Naive thymus-derived CD8-positive, alpha-beta T cell (primary cell): ENCODE data around the gene TTC7B. TPM values are rescaled to one million over a fixed set of nuclear protein-coding genes. Genes with fewer than 3 reads are reported as not detected.

Experiments
- ATAC-seq, 2 donors: fragments of 150-1000 bp; cut with Tn5 transposase in 1 of 2; sonication (Bioruptor Pico), chemical (Tn5 transposase) in 1 of 2; 1 replicate in 1 of 2; 2 replicates in 1 of 2; pipeline ENCODE4 v1.10.0; 2021; ENCODE audit warnings: mild to moderate bottlenecking in 2 of 2, moderate library complexity in 2 of 2
- POLR2A ChIA-PET: fragments of 350-600 bp; sonication (Branson Sonifier 250); formaldehyde crosslinking; loops from one replicate; lab custom pipeline; 2021; ENCODE audit warnings: antibody characterized with exemption; lab: Charles Lee
- DNase-seq, 10 donors: peaks; one replicate each; pipeline versions ENCODE4 v3.0.0 to v3.0.0-alpha.2; 2020 to 2022
- H3K27ac Mint-ChIP-seq, 10 donors: one replicate each; pipeline ENCODE4 v1.8.0; 2020 to 2022; ENCODE audit warnings: mild to moderate bottlenecking in 10 of 10, mixed read lengths in 10 of 10, moderate library complexity in 4 of 10, inconsistent platforms in 1 of 10
- H3K27me3 Mint-ChIP-seq, 5 donors: one replicate each; pipeline ENCODE4 v1.8.0; 2021 to 2022; ENCODE audit warnings: mixed read lengths in 5 of 5
- H3K36me3 Mint-ChIP-seq, 3 donors: one replicate each; pipeline ENCODE4 v1.8.0; 2020 to 2022; ENCODE audit warnings: mixed read lengths in 3 of 3, mild to moderate bottlenecking in 2 of 3, inconsistent platforms in 1 of 3
- H3K4me1 Mint-ChIP-seq, 4 donors: one replicate each; pipeline ENCODE4 v1.8.0; 2021 to 2022; ENCODE audit warnings: mixed read lengths in 4 of 4
- H3K4me3 Mint-ChIP-seq, 10 donors: one replicate each; pipeline ENCODE4 v1.8.0; 2020 to 2022; ENCODE audit warnings: mild to moderate bottlenecking in 10 of 10, mixed read lengths in 10 of 10, moderate library complexity in 6 of 10, inconsistent platforms in 1 of 10
- H3K9me3 Mint-ChIP-seq, 9 donors: one replicate each; pipeline ENCODE4 v1.8.0; 2020 to 2022; ENCODE audit warnings: mixed read lengths in 9 of 9, mild to moderate bottlenecking in 3 of 9, inconsistent platforms in 1 of 9, moderate library complexity in 1 of 9
- polyA plus RNA-seq, 3 donors: library from polyadenylated mRNA; unstranded; fragments of 300-500 nt; fragmentation: Illumina TruSeq; gene quantifications; one replicate each; pipeline ENCODE4 v1.2.3, GENCODE V29; 2021
- total RNA-seq, 8 experiments: library from RNA in 2 of 8; stranded (reverse) in 2 of 8; gene quantifications; one replicate each; pipeline ENCODE4 v1.2.3 and lab custom pipeline; 2021 to 2026

The TTC7B gene
- total and polyA plus RNA-seq, 5 experiments from 2014 or later = 0.01 to 0.81 (median 0.41) TPM

GRCh38 chr14:90517076-90517841 is 299.0 kb downstream of the TTC7B start:
- no peaks in the 10 kb centered on the region for H3K36me3 Mint-ChIP-seq
- no peaks in the 10 kb centered on the region for H3K9me3 Mint-ChIP-seq
- ATAC-seq (no peak), DNase-seq (no peak)
- H3K27ac Mint-ChIP-seq = peak overlapping the region in 1 of 10 donors; percentile 60
- peak overlapping the region in 1 of 10 donors; percentile 17 for H3K4me3 Mint-ChIP-seq
- peaks cover 0 to 4% (median 0%) of the 10 kb centered on the region in 4 donors for H3K4me1 Mint-ChIP-seq
- peaks cover 0 to 2% (median 0%) of the 10 kb centered on the region in 5 donors for H3K27me3 Mint-ChIP-seq
- POLR2A ChIA-PET = no interaction called here

GRCh38 chr14:90514566-90514965 is 301.7 kb downstream of the TTC7B start:
- H3K9me3 Mint-ChIP-seq = no peaks in the 10 kb centered on the region
- peaks cover 0 to 4% (median under 1%) of the 10 kb centered on the region in 4 donors for H3K4me1 Mint-ChIP-seq
- H3K36me3 Mint-ChIP-seq = no peaks in the 10 kb centered on the region
- ATAC-seq = no peak
- peaks cover 0 to 18% (median 4%) of the 10 kb centered on the region in 5 donors for H3K27me3 Mint-ChIP-seq
- no peak overlapping the region for H3K4me3 Mint-ChIP-seq
- H3K27ac Mint-ChIP-seq = no peak overlapping the region
- DNase-seq = no peak
- POLR2A ChIA-PET = no interaction called here

GRCh38 chr14:90514015-90514398 is 302.2 kb downstream of the TTC7B start:
- H3K9me3 Mint-ChIP-seq = no peaks in the 10 kb centered on the region
- DNase-seq (peak in 1 of 10 donors; percentile 43), ATAC-seq (no peak)
- peaks cover 0 to 23% (median 9%) of the 10 kb centered on the region in 5 donors for H3K27me3 Mint-ChIP-seq
- no peak overlapping the region for H3K4me3 Mint-ChIP-seq
- no peak overlapping the region for H3K27ac Mint-ChIP-seq
- no peaks in the 10 kb centered on the region for H3K36me3 Mint-ChIP-seq
- POLR2A ChIA-PET = no interaction called here
- peaks cover 0 to 6% (median 4%) of the 10 kb centered on the region in 4 donors for H3K4me1 Mint-ChIP-seq

DNA sequence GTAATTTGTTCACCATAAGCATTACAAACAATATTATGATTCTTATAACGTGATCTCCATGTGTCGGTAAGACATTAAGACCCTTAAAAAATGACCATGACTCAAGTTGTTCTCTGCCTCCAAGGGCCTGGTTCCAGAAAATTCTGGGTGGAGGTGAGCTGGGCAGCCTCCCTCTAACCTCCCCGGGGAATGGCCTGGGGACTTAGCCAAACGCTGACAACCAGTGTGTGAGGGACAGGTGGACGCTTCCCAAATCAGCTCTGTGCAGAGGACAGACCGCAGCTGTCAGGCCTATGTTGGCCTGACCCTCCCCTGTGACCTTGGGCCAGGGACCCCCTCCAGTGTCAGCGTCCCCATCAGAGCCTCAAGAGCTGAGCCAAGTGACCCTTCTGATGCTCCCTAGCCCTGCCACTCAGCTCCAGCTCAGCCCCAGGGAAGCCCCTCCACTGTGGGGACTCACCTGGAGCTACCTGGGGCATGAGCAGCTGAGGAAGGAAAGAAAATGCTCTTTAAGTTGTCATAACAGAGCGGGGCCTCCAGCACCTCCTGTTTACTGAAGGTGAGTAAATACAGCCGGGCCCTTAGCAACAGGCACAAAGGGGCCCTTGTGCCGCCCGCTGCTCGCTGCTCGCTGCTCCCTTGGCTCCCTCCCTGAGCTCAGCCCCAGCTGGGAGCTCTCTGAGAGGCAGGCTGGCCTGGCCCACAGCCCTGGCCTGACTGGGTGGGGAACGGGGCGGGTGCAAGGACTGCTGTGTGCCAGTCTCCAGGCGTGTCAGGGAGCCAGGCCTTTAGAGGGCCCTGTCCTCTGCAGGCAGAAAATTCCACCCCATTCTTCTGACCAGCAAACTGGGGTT is 302.8 kb downstream of the TTC7B start:
- Mint-ChIP-seq H3K27ac (no peak overlapping the region), H3K36me3 (no peaks in the 10 kb centered on the region), H3K4me1 (peaks cover 0 to 12% (median 5%) of the 10 kb centered on the region in 4 donors), H3K9me3 (no peaks in the 10 kb centered on the region), H3K27me3 (peaks cover 0 to 29% (median 16%) of the 10 kb centered on the region in 5 donors), H3K4me3 (no peak overlapping the region)
- ATAC-seq = no peak
- POLR2A ChIA-PET = no interaction called here
- DNase-seq = peak in 1 of 10 donors; percentile 45

GRCh38 chr14:90512329-90512991 is 303.8 kb downstream of the TTC7B start:
- ATAC-seq (no peak), DNase-seq (no peak)
- POLR2A ChIA-PET = no interaction called here
- H3K4me3 Mint-ChIP-seq = no peak overlapping the region
- H3K9me3 Mint-ChIP-seq = no peaks in the 10 kb centered on the region
- H3K36me3 Mint-ChIP-seq = no peaks in the 10 kb centered on the region
- H3K27me3 Mint-ChIP-seq = peaks cover 0 to 37% (median 17%) of the 10 kb centered on the region in 5 donors
- no peak overlapping the region for H3K27ac Mint-ChIP-seq
- peaks cover 0 to 12% (median 5%) of the 10 kb centered on the region in 4 donors for H3K4me1 Mint-ChIP-seq

DNA sequence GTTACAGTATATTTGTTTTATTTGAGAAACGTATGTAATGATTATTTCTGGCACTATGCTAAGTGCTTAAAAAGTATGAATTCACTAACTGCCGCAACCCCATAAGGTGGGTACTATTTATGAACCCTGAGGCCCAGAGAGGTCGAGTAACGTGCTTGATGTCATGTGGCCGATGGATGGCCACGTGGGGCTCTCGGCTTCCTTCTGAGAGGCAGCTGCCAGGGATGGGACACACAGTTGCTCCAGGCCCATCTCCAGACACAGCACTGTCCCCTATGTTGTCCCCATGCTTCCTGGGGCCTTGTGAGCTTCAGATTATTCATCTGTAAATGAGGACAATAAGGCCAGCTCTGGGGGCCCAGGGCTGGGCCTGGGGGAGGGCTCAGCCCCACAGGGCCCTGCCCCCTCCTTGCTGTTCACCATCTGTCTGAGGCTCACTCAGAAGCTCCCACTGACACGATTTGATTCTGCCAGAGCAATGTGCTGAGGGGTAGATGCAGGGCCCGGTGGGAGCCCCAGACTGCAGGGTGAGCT is 304.4 kb downstream of the TTC7B start:
- Mint-ChIP-seq H3K4me1 (peaks cover 0 to 12% (median 5%) of the 10 kb centered on the region in 4 donors), H3K9me3 (no peaks in the 10 kb centered on the region), H3K27me3 (peaks cover 1 to 40% (median 17%) of the 10 kb centered on the region in 5 donors), H3K36me3 (no peaks in the 10 kb centered on the region), H3K27ac (no peak overlapping the region), H3K4me3 (no peak overlapping the region)
- POLR2A ChIA-PET = no interaction called here
- ATAC-seq = no peak
- DNase-seq = no peak

- peaks cover 1 to 40% (median 17%) of the 10 kb centered on the region in 5 donors for H3K27me3 Mint-ChIP-seq
- ATAC-seq (no peak), DNase-seq (no peak)
- H3K4me1 Mint-ChIP-seq = peaks cover 0 to 12% (median 5%) of the 10 kb centered on the region in 4 donors
- no peaks in the 10 kb centered on the region for H3K9me3 Mint-ChIP-seq
- H3K4me3 Mint-ChIP-seq = no peak overlapping the region
- peak overlapping the region in 1 of 10 donors; percentile 79 for H3K27ac Mint-ChIP-seq
- POLR2A ChIA-PET = no interaction called here
- no peaks in the 10 kb centered on the region for H3K36me3 Mint-ChIP-seq
These were observed 305.0 kb downstream of the TTC7B start for GRCh38 chr14:90511252-90511651.

DNA sequence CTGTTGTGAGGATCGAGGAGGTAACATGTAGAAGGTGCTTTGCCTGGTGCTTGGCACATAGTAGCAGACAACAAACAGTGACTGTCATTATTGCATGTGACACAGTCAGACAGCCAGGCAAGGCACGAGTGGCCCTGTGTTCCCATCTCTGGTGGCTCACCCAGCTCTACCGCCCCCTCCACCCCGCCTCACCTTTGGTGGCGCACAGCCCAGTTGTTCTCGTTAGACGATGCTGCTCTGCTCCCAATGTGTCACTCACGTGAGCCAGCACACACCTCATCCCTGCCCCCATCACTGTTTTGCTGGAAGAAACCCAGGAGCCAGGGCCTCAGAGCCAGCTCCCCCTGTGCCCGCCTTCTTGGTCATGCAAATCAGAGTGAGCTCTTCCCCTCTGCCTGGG is 306.1 kb downstream of the TTC7B start:
- Mint-ChIP-seq H3K4me1 (peaks cover 0 to 12% (median 5%) of the 10 kb centered on the region in 4 donors), H3K36me3 (no peaks in the 10 kb centered on the region), H3K9me3 (no peaks in the 10 kb centered on the region), H3K27me3 (peaks cover 1 to 40% (median 17%) of the 10 kb centered on the region in 5 donors), H3K4me3 (no peak overlapping the region), H3K27ac (peak overlapping the region in 1 of 10 donors; percentile 57)
- POLR2A ChIA-PET = no interaction called here
- DNase-seq = no peak
- no peak for ATAC-seq

GRCh38 chr14:90509403-90509802 is 306.8 kb downstream of the TTC7B start:
- H3K36me3 Mint-ChIP-seq = no peaks in the 10 kb centered on the region
- POLR2A ChIA-PET = interaction anchor here (0.6 kb wide), 1 partner anchor 159 kb away, joined by 4 read pairs; no protein-coding TSS in a partner anchor
- H3K4me1 Mint-ChIP-seq = peaks cover 0 to 12% (median 5%) of the 10 kb centered on the region in 4 donors
- peak overlapping the region in 1 of 10 donors; percentile 70 for H3K27ac Mint-ChIP-seq
- peaks cover 1 to 40% (median 17%) of the 10 kb centered on the region in 5 donors for H3K27me3 Mint-ChIP-seq
- H3K4me3 Mint-ChIP-seq = no peak overlapping the region
- ATAC-seq (no peak), DNase-seq (no peak)
- no peaks in the 10 kb centered on the region for H3K9me3 Mint-ChIP-seq

DNA sequence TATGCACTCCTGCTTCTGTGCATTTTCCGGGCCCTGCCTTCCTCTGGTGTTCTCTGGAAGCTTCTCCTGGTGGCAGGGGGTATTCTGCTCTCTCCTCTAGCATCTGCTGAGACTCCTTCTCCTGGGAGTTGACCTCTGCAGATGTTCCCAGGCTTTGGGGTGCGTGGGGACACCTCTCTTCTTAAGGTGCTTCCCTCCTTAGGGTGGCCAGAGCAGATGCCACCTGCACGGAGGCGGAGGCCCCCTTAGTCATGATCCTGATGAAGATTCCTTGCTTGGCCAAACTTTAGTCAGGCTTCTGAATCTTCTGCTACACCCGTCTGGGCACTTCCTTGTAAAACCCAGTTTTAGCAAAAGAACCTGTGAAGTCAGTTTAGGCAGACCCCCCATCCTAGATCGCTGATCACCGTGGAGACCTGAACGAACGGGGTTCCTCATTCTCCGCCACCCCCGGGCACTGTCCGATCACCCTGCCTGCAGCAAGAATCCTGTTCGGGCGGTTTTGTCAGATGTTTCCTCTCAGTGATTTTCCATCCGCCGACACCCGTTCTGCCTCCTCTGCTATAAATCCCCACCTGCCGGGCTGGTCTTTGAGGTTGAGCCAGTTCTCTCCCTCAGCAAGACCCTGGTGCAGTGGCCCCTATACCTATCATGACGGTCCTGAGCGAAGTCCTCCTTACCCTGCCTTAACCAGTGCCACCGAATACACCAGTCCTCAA is 307.5 kb downstream of the TTC7B start:
- Mint-ChIP-seq H3K27ac (peak overlapping the region in 2 of 10 donors; percentile 10 to 70), H3K27me3 (peaks cover 1 to 40% (median 17%) of the 10 kb centered on the region in 5 donors), H3K4me3 (peak overlapping the region in 1 of 10 donors; percentile 7), H3K36me3 (no peaks in the 10 kb centered on the region), H3K4me1 (peaks cover 0 to 12% (median 5%) of the 10 kb centered on the region in 4 donors), H3K9me3 (no peaks in the 10 kb centered on the region)
- ATAC-seq (no peak), DNase-seq (no peak)
- POLR2A ChIA-PET = no interaction called here

DNA sequence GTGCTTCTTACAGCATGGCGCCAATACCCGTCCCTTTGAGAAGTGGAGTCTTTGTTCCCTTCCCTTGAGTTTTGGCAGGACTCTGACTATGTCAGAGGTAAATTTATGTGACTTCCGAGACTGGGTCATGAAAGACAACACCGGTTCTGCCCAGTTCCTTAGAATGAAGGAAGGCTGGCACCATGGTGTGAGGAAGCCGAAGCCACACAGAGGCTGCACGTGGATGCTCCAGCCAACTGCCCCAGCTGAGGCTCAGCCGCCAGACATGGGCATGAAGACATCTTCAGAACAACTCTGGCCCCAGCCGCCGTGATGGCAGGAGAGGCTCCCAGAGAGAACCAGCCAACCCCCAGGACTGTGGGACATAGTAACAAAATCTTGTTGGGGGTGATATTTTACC is 308.2 kb downstream of the TTC7B start:
- Mint-ChIP-seq H3K9me3 (no peaks in the 10 kb centered on the region), H3K36me3 (no peaks in the 10 kb centered on the region), H3K27ac (no peak overlapping the region), H3K4me1 (peaks cover 0 to 12% (median 5%) of the 10 kb centered on the region in 4 donors), H3K4me3 (no peak overlapping the region), H3K27me3 (peaks cover 1 to 40% (median 20%) of the 10 kb centered on the region in 5 donors)
- no peak for DNase-seq
- POLR2A ChIA-PET = no interaction called here
- no peak for ATAC-seq

DNA sequence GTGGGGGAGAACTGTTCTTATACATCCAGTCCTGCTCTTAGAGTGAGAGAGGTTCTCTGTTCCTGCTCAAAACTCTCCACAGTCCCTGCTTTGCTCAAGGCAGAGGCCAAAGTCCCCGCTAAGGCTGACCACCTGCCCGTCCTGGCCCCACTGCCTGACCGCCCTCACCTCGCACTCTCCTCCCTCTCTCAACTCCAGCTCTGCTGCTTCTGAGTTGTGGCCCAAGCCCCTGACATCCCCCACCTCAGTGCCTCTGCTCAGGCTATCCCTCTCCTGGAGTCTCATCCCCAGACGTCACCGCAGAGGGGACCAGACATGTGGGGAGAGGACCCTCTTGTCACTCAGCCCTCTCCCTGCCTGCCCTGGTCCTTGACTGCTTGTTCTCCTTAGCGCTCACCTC is 308.8 kb downstream of the TTC7B start:
- H3K36me3 Mint-ChIP-seq = no peaks in the 10 kb centered on the region
- ATAC-seq (no peak), DNase-seq (no peak)
- H3K27ac Mint-ChIP-seq = no peak overlapping the region
- H3K4me3 Mint-ChIP-seq = no peak overlapping the region
- POLR2A ChIA-PET = no interaction called here
- peaks cover 6 to 43% (median 25%) of the 10 kb centered on the region in 5 donors for H3K27me3 Mint-ChIP-seq
- H3K4me1 Mint-ChIP-seq = peaks cover 0 to 12% (median 5%) of the 10 kb centered on the region in 4 donors
- H3K9me3 Mint-ChIP-seq = no peaks in the 10 kb centered on the region
